HepG2 (cell line): ENCODE results near the gene AGAP1. TPM values are rescaled to one million over a fixed set of nuclear protein-coding genes. Genes with fewer than 3 reads are reported as not detected.

Source experiments
- ATAC-seq: fragments of 200-7000 bp; cut with Tn5 transposase; 3 replicates; pipeline ENCODE4 v1.9.1; 2020; ENCODE audit warnings: mild to moderate bottlenecking, moderate library complexity
- BruUV-seq: library from RNA; stranded (reverse); fragments of 400-500 nt; replicated peaks from 2 replicates; lab custom pipeline; 2021; lab: Mats Ljungman, UMichigan
- CTCF ChIA-PET: fragments of 300-600 bp; formaldehyde crosslinking; extraction: SDS; loops from one replicate; lab custom pipeline; 2021; ENCODE audit warnings: low total read pairs, inconsistent platforms, low intra/inter-chr PET ratio; lab: Yijun Ruan, JAX
- POLR2A ChIA-PET: fragments of 350-600 bp; sonication (Branson Sonifier 250); formaldehyde crosslinking; loops from one replicate; lab custom pipeline; 2020; ENCODE audit warnings: antibody characterized with exemption, inconsistent platforms; lab: Yijun Ruan, JAX
- DNase-seq: peaks from one replicate; pipeline ENCODE4 v3.0.0-alpha.2; 2015; ENCODE audit warnings: low spot score
- FAIRE-seq: peaks from 3 replicates; lab custom pipeline; 2011; peaks lifted over from hg19 to GRCh38; lab: Jason Lieb, UNC
- H2AFZ ChIP-seq: one replicate; pipeline ENCODE4 v1.6.1; 2011; ENCODE audit warnings: low read length, inconsistent platforms
- H3K27ac ChIP-seq: fragments of 300-600 bp; 3 replicates; pipeline ENCODE4 v1.8.0; 2011; ENCODE audit warnings: mixed run types, mild to moderate bottlenecking, mixed read lengths, low read length, inconsistent platforms; ENCODE audit not compliant: insufficient read depth; ENCODE audit errors: extremely low read length
- H3K27me3 ChIP-seq, 2 experiments: fragments of 200-600 bp in 1 of 2; 2 replicates in 1 of 2; 3 replicates in 1 of 2; pipeline versions ENCODE4 v1.6.0 to v1.8.0; 2011; ENCODE audit warnings: low read length in 2 of 2, mild to moderate bottlenecking in 2 of 2, moderate library complexity in 2 of 2, inconsistent platforms in 1 of 2; ENCODE audit not compliant: insufficient read depth in 2 of 2, control insufficient read depth in 1 of 2
- H3K36me3 ChIP-seq, 2 experiments: fragments of 200-600 bp in 1 of 2; replicated peaks in 1 of 2; 2 replicates in 1 of 2; 3 replicates in 1 of 2; pipeline versions ENCODE4 v1.5.1 to v1.8.0; 2011; ENCODE audit warnings: low read length in 2 of 2, inconsistent platforms in 1 of 2; ENCODE audit not compliant: insufficient read depth in 2 of 2, control insufficient read depth in 1 of 2
- H3K4me1 ChIP-seq: 2 replicates; pipeline ENCODE4 v1.5.1; 2012; ENCODE audit warnings: low read length, inconsistent platforms; ENCODE audit not compliant: insufficient read depth
- H3K4me2 ChIP-seq: 2 replicates; pipeline ENCODE4 v1.6.0; 2011; ENCODE audit warnings: low read depth, low read length, inconsistent platforms
- H3K4me3 ChIP-seq, 3 experiments: fragments of 200-600 bp in 1 of 3; sonication (generic), shearing (Covaris generic) in 1 of 3; replicated peaks in 1 of 3; 2 replicates each; pipeline ENCODE4 v1.5.1; 2011 to 2016; ENCODE audit warnings: low read length in 3 of 3, inconsistent platforms in 2 of 3, low read depth in 2 of 3, mild to moderate bottlenecking in 2 of 3, control low read depth in 1 of 3, mixed read lengths in 1 of 3; ENCODE audit not compliant: insufficient read depth in 1 of 3
- H3K79me2 ChIP-seq: one replicate; pipeline ENCODE4 v1.6.1; 2011; ENCODE audit warnings: low read length, inconsistent platforms; ENCODE audit not compliant: insufficient read depth
- H3K9ac ChIP-seq: 2 replicates; pipeline ENCODE4 v1.6.0; 2011; ENCODE audit warnings: mild to moderate bottlenecking, low read depth, low read length, inconsistent platforms; ENCODE audit not compliant: insufficient read depth
- H3K9me3 ChIP-seq: 2 replicates; pipeline ENCODE4 v1.5.1; 2012; ENCODE audit warnings: mild to moderate bottlenecking, low read length
- H4K20me1 ChIP-seq: 2 replicates; pipeline ENCODE4 v1.6.0; 2011; ENCODE audit warnings: inconsistent platforms, mild to moderate bottlenecking, low read length, moderate library complexity; ENCODE audit not compliant: insufficient read depth
- AGO2 ChIP-seq: fragments of 200-400 bp; formaldehyde crosslinking; optimal IDR thresholded peaks from 2 replicates; pipeline ENCODE3; 2017; ENCODE audit warnings: mild to moderate bottlenecking, low read depth, low read length, moderate library complexity
- ATF3 ChIP-seq: sonication (generic); formaldehyde crosslinking; IDR thresholded peaks from 2 replicates; pipeline ENCODE4 v1.4.0; 2020; ENCODE audit warnings: missing genetic modification reagents
- BATF2 ChIP-seq: sonication (generic); formaldehyde crosslinking; IDR thresholded peaks from 2 replicates; pipeline ENCODE4 v1.8.0; 2022; ENCODE audit warnings: mild to moderate bottlenecking, missing genetic modification reagents, moderate library complexity
- CBX5 ChIP-seq: sonication (generic); formaldehyde crosslinking; IDR thresholded peaks from 2 replicates; pipeline ENCODE4 v1.4.0; 2020; ENCODE audit warnings: missing genetic modification reagents, borderline replicate concordance
- CENPX ChIP-seq: sonication (generic); formaldehyde crosslinking; IDR thresholded peaks from 2 replicates; pipeline ENCODE4 v1.9.0; 2021; ENCODE audit warnings: mild to moderate bottlenecking, missing genetic modification reagents, moderate library complexity
- FUBP1 ChIP-seq: sonication (generic); formaldehyde crosslinking; IDR thresholded peaks from 2 replicates; pipeline ENCODE4 v1.5.1; 2020; ENCODE audit warnings: missing genetic modification reagents, mild to moderate bottlenecking, borderline replicate concordance
- MAF1 ChIP-seq: sonication (generic); formaldehyde crosslinking; IDR thresholded peaks from 2 replicates; pipeline ENCODE4 v1.5.0; 2020; ENCODE audit warnings: missing genetic modification reagents, borderline replicate concordance
- PITX1 ChIP-seq: sonication (generic); formaldehyde crosslinking; IDR thresholded peaks from 2 replicates; pipeline ENCODE4 v1.5.1; 2020; ENCODE audit warnings: mild to moderate bottlenecking, missing genetic modification reagents
- POLR2AphosphoS2 ChIP-seq: IDR thresholded peaks from 2 replicates; pipeline ENCODE4 v1.6.1; 2011; ENCODE audit warnings: low read depth, low read length, improper control_type of control experiment
- RBM39 ChIP-seq: fragments of 200-400 bp; formaldehyde crosslinking; IDR thresholded peaks from one replicate; pipeline ENCODE4 v1.6.1; 2018; ENCODE audit warnings: antibody characterized with exemption, mild to moderate bottlenecking, low read depth, low read length; ENCODE audit not compliant: poor library complexity, severe bottlenecking
- THYN1 ChIP-seq: sonication (generic); formaldehyde crosslinking; IDR thresholded peaks from 2 replicates; pipeline ENCODE4 v1.8.1; 2023; ENCODE audit warnings: low read depth, mild to moderate bottlenecking, moderate library complexity, missing genetic modification reagents, borderline replicate concordance
- TMF1 ChIP-seq: sonication (generic); formaldehyde crosslinking; IDR thresholded peaks from 2 replicates; pipeline ENCODE4 v1.8.1; 2022; ENCODE audit warnings: low read depth, missing genetic modification reagents
- ZBTB14 ChIP-seq: sonication (generic); formaldehyde crosslinking; IDR thresholded peaks from 2 replicates; pipeline ENCODE4 v1.4.0; 2020; ENCODE audit warnings: missing genetic modification reagents
- ZGPAT ChIP-seq: IDR thresholded peaks from 2 replicates; pipeline ENCODE4 v1.6.1; 2016; ENCODE audit warnings: mild to moderate bottlenecking
- ZKSCAN8 ChIP-seq: IDR thresholded peaks from 2 replicates; pipeline ENCODE4 v1.6.1; 2016; ENCODE audit warnings: borderline replicate concordance, missing genetic modification reagents, missing compliant biosample characterization
- ZNF354B ChIP-seq: sonication (generic); formaldehyde crosslinking; IDR thresholded peaks from 2 replicates; pipeline ENCODE4 v1.8.0; 2022; ENCODE audit warnings: mild to moderate bottlenecking, missing genetic modification reagents
- ZNF367 ChIP-seq: sonication (generic); formaldehyde crosslinking; IDR thresholded peaks from 2 replicates; pipeline ENCODE4 v1.4.0; 2020; ENCODE audit warnings: missing genetic modification reagents, borderline replicate concordance
- ZNF572 ChIP-seq: sonication (generic); formaldehyde crosslinking; IDR thresholded peaks from 2 replicates; pipeline ENCODE4 v1.5.1; 2020; ENCODE audit warnings: mild to moderate bottlenecking, missing genetic modification reagents
- WGBS: methylation state at CpG from one replicate; pipeline ENCODE4 v1.1.6; 2017; ENCODE audit warnings: low lambda C conversion rate; 5-methylcytosine and 5-hydroxymethylcytosine counted together
- in situ Hi-C: cut with HindIII; loops from 2 replicates; pipeline ENCODE4 v1.10.0; 2017; ENCODE audit warnings: low pct_unique_long_range_greater_than_20kb; ENCODE audit not compliant: extremely low pct_ligation_motif_present
- intact Hi-C: fragments of 100-400 bp; cut with micrococcal nuclease; formaldehyde crosslinking; loops from one replicate; pipeline ENCODE4 v1.10.0; 2022; ENCODE audit not compliant: unreplicated experiment
- polyA plus RNA-seq, 8 experiments: library from polyadenylated mRNA; depleted of rRNA in 3 of 8; stranded (reverse) in 7 of 8; unstranded in 1 of 8; fragments of >200 nt; fragmentation: Illumina TruSeq in 4 of 8; extraction: Trizol in 4 of 8; gene quantifications; 2 replicates each; pipeline versions ENCODE4 v1.2.1 to v1.2.3, GENCODE V29; 2011 to 2016; ENCODE audit warnings: low read depth in 4 of 8, missing spikeins in 1 of 8, mixed read lengths in 1 of 8; ENCODE audit not compliant: insufficient read depth in 1 of 8
- total RNA-seq, 5 experiments: library from RNA; depleted of rRNA; stranded (reverse); fragments of >200 nt; fragmentation: Illumina TruSeq; extraction: Trizol; gene quantifications; 2 replicates each; pipeline ENCODE4 v1.2.3, GENCODE V29; 2016; ENCODE audit warnings: low read depth in 1 of 5

The AGAP1 gene
- total and polyA plus RNA-seq, 2 of the 13 experiments (the other 11 are each of a cell fraction or from before 2014, with no cell fraction given) = 21.2 to 32.7 TPM

- CTCF ChIA-PET = no interaction called here
- Histone ChIP-seq H3K36me3 (peaks cover 0 to 3% of the 10 kb centered on the region in 2 experiments; a peak in 3 of 5 replicates), H3K9ac (no peak overlapping the region), H4K20me1 (no peaks in the 10 kb centered on the region; the same call in 1 of the 2 replicates), H3K4me1 (no peaks in the 10 kb centered on the region), H3K4me3 (no peak overlapping the region), H2AFZ (no peak overlapping the region), H3K27ac (no peak overlapping the region), H3K79me2 (no peaks in the 10 kb centered on the region), H3K4me2 (no peak overlapping the region), H3K9me3 (no peaks in the 10 kb centered on the region), H3K27me3 (no peaks in the 10 kb centered on the region)
- BruUV-seq = no TSS peak
- POLR2A ChIA-PET = no interaction called here
- WGBS = 96% methylated on average over 7 of the region's 7 CpGs
- FAIRE-seq (peak; percentile 12), ATAC-seq (no peak), DNase-seq (no peak)
- in situ Hi-C loops = no loop called here
- TF ChIP-seq PITX1 (CRISPR knock-in tag) = no peak
- TF ChIP-seq AGO2 = no peak
- no peak for TF ChIP-seq CENPX
- no peak for TF ChIP-seq POLR2AphosphoS2
- TF ChIP-seq ZBTB14 (CRISPR knock-in tag) = no peak
- no peak for TF ChIP-seq ZKSCAN8 (CRISPR knock-in tag)
- TF ChIP-seq CBX5 = no peak
- TF ChIP-seq ZNF354B (CRISPR knock-in tag) = no peak
- TF ChIP-seq BATF2 (CRISPR knock-in tag) = no peak
- no peak for TF ChIP-seq THYN1 (CRISPR knock-in tag)
- TF ChIP-seq ZNF572 = no peak
- TF ChIP-seq RBM39 = no peak
- TF ChIP-seq ZNF367 (CRISPR knock-in tag) = no peak
- no peak for TF ChIP-seq FUBP1
- no peak for TF ChIP-seq ZGPAT (CRISPR knock-in tag)
- no peak for TF ChIP-seq MAF1
- TF ChIP-seq TMF1 = no peak
- no peak for TF ChIP-seq ATF3 (CRISPR knock-in tag)
- intact Hi-C loops = no loop called here
These were observed 355.1 kb downstream of the AGAP1 start for GRCh38 chr2:235848946-235849345.
